Measurements from ENCODE around the gene USP7.

The USP7 gene

GRCh38 chr16:8863594-8864424 lies 99.9 kb downstream of the USP7 start:
- peak; percentile 3 to 61 for DNase-seq (ENCODE audit: low spot score in 2 of 2)
- Histone ChIP-seq H3K4me1 (peaks cover 20% of the 10 kb centered on the region), H3K36me3 (replicated peaks) (peaks cover 18% of the 10 kb centered on the region)

GRCh38 chr16:8862309-8863130 lies 101.2 kb downstream of the USP7 start:
- no peak for DNase-seq (ENCODE audit: low spot score in 2 of 2)
- in situ Hi-C loops (cut with MboI; ENCODE audit: low sequenced_read_pairs) = no loop called here
- H3K4me3 ChIP-seq = no peak overlapping the region
- no peaks in the 10 kb centered on the region for H3K9me3 ChIP-seq
- H3K4me1 ChIP-seq = peaks cover 20% of the 10 kb centered on the region
- H3K36me3 ChIP-seq (replicated peaks) = peaks cover 29% of the 10 kb centered on the region
- no peaks in the 10 kb centered on the region for H3K27me3 ChIP-seq (ENCODE audit: low read depth)

More at GRCh38 chr16:8863594-8864424, 99.9 kb downstream of the USP7 start:
- Histone ChIP-seq H3K27me3 (ENCODE audit: low read depth) (no peaks in the 10 kb centered on the region), H3K9me3 (no peaks in the 10 kb centered on the region), H3K4me3 (no peak overlapping the region)
- in situ Hi-C loops (cut with MboI; ENCODE audit: low sequenced_read_pairs) = no loop called here

GRCh38 chr16:8861563-8862308 lies 102.0 kb downstream of the USP7 start:
- H3K36me3 ChIP-seq (replicated peaks) = peaks cover 32% of the 10 kb centered on the region
- H3K9me3 ChIP-seq = no peaks in the 10 kb centered on the region
- DNase-seq (ENCODE audit: low spot score in 2 of 2) = no peak
- peaks cover 20% of the 10 kb centered on the region for H3K4me1 ChIP-seq
- in situ Hi-C loops (cut with MboI; ENCODE audit: low sequenced_read_pairs) = no loop called here
- no peaks in the 10 kb centered on the region for H3K27me3 ChIP-seq (ENCODE audit: low read depth)
- no peak overlapping the region for H3K4me3 ChIP-seq

GRCh38 chr16:8859913-8860881 lies 103.5 kb downstream of the USP7 start:
- no peak for DNase-seq (ENCODE audit: low spot score in 2 of 2)
- Histone ChIP-seq H3K27me3 (ENCODE audit: low read depth) (no peaks in the 10 kb centered on the region), H3K4me3 (no peak overlapping the region), H3K36me3 (replicated peaks) (peaks cover 45% of the 10 kb centered on the region), H3K9me3 (no peaks in the 10 kb centered on the region), H3K4me1 (peaks cover 8% of the 10 kb centered on the region)
- in situ Hi-C loops (cut with MboI; ENCODE audit: low sequenced_read_pairs) = no loop called here

GRCh38 chr16:8858994-8859912 lies 104.5 kb downstream of the USP7 start:
- Histone ChIP-seq H3K36me3 (replicated peaks) (peaks cover 51% of the 10 kb centered on the region), H3K4me1 (no peaks in the 10 kb centered on the region)

GRCh38 chr16:8855972-8856371 lies 107.7 kb downstream of the USP7 start:
- Histone ChIP-seq H3K4me3 (no peak overlapping the region), H3K9me3 (no peaks in the 10 kb centered on the region), H3K4me1 (no peaks in the 10 kb centered on the region), H3K27me3 (ENCODE audit: low read depth) (no peaks in the 10 kb centered on the region), H3K36me3 (replicated peaks) (peaks cover 73% of the 10 kb centered on the region)
- DNase-seq (ENCODE audit: low spot score in 2 of 2) = no peak
- in situ Hi-C loops (cut with MboI; ENCODE audit: low sequenced_read_pairs) = no loop called here

More at GRCh38 chr16:8858994-8859912, 104.5 kb downstream of the USP7 start:
- in situ Hi-C loops (cut with MboI; ENCODE audit: low sequenced_read_pairs) = no loop called here
- Histone ChIP-seq H3K4me3 (no peak overlapping the region), H3K27me3 (ENCODE audit: low read depth) (no peaks in the 10 kb centered on the region), H3K9me3 (no peaks in the 10 kb centered on the region)
- no peak for DNase-seq (ENCODE audit: low spot score in 2 of 2)

GRCh38 chr16:8855051-8855786 lies 108.5 kb downstream of the USP7 start:
- Histone ChIP-seq H3K4me1 (no peaks in the 10 kb centered on the region), H3K9me3 (no peaks in the 10 kb centered on the region), H3K27me3 (ENCODE audit: low read depth) (no peaks in the 10 kb centered on the region), H3K36me3 (replicated peaks) (peaks cover 80% of the 10 kb centered on the region), H3K4me3 (no peak overlapping the region)
- in situ Hi-C loops (cut with MboI; ENCODE audit: low sequenced_read_pairs) = no loop called here
- DNase-seq (ENCODE audit: low spot score in 2 of 2) = no peak

GRCh38 chr16:8854298-8854948 lies 109.3 kb downstream of the USP7 start:
- no peak for DNase-seq (ENCODE audit: low spot score in 2 of 2)
- Histone ChIP-seq H3K36me3 (replicated peaks) (peaks cover 85% of the 10 kb centered on the region), H3K4me3 (no peak overlapping the region), H3K9me3 (no peaks in the 10 kb centered on the region), H3K4me1 (no peaks in the 10 kb centered on the region), H3K27me3 (ENCODE audit: low read depth) (no peaks in the 10 kb centered on the region)
- in situ Hi-C loops (cut with MboI; ENCODE audit: low sequenced_read_pairs) = no loop called here

GRCh38 chr16:8853611-8854010 lies 110.1 kb downstream of the USP7 start:
- Histone ChIP-seq H3K27me3 (ENCODE audit: low read depth) (no peaks in the 10 kb centered on the region), H3K9me3 (no peaks in the 10 kb centered on the region), H3K36me3 (replicated peaks) (peaks cover 85% of the 10 kb centered on the region), H3K4me1 (no peaks in the 10 kb centered on the region), H3K4me3 (no peak overlapping the region)
- no peak for DNase-seq (ENCODE audit: low spot score in 2 of 2)
- in situ Hi-C loops (cut with MboI; ENCODE audit: low sequenced_read_pairs) = no loop called here

- H3K4me1 ChIP-seq = no peaks in the 10 kb centered on the region
- H3K36me3 ChIP-seq (replicated peaks) = peaks cover 85% of the 10 kb centered on the region
- no peak for DNase-seq (ENCODE audit: low spot score in 2 of 2)
- no peaks in the 10 kb centered on the region for H3K9me3 ChIP-seq
- H3K4me3 ChIP-seq = no peak overlapping the region
- in situ Hi-C loops (cut with MboI; ENCODE audit: low sequenced_read_pairs) = no loop called here
- H3K27me3 ChIP-seq (ENCODE audit: low read depth) = no peaks in the 10 kb centered on the region
Measured at GRCh38 chr16:8853150-8853549, 110.6 kb downstream of the USP7 start.

- no peaks in the 10 kb centered on the region for H3K4me1 ChIP-seq
- no peak overlapping the region for H3K4me3 ChIP-seq
- in situ Hi-C loops (cut with MboI; ENCODE audit: low sequenced_read_pairs) = no loop called here
- peaks cover 82% of the 10 kb centered on the region for H3K36me3 ChIP-seq (replicated peaks)
- H3K9me3 ChIP-seq = no peaks in the 10 kb centered on the region
- DNase-seq (ENCODE audit: low spot score in 2 of 2) = no peak
- no peaks in the 10 kb centered on the region for H3K27me3 ChIP-seq (ENCODE audit: low read depth)
Measured at GRCh38 chr16:8852534-8852933, 111.2 kb downstream of the USP7 start.
